GM21367 (cell line): ENCODE measurements around the gene WDR6.
A peak's percentile ranks its signal among the peaks of the same experiment; 100 is the strongest.
"Not testable (repeated sequence)": the region's sequence is repeated elsewhere in the genome, so short reads cannot be mapped to it uniquely, and the experiment has no call there.

Experiments used
- ATAC-seq: cut with Tn5 transposase; IDR thresholded peaks from one replicate; pipeline ENCODE4 v1.9.1; 2021; ENCODE audit not compliant: unreplicated experiment

WDR6 gene

GRCh38 chr3:48991851-48992545 lies 15.2 kb upstream of the WDR6 start:
- ATAC-seq = no peak

GRCh38 chr3:48993834-48994233 lies 13.4 kb upstream of the WDR6 start:
- no peak for ATAC-seq

DNA sequence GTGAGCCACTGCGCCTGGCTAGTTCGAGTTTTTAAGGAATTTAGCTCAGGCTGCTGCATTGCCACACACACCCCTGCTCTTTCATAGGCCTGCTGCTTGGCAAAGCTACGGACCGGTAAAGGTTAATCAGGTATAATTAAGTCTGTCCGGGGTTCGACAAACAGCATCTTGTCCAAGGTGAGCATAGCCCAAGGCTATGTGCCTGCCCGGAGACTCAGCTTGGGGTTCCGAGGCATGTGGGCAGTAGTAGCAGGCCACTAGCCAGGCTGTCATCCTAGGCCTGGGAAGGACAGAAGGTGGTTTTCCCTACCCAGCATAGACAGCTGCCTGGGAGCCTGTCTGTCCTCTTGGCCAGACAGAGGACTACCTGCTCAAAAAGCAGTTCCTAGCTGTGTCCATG lies 10.6 kb upstream of the WDR6 start:
- no peak for ATAC-seq

DNA sequence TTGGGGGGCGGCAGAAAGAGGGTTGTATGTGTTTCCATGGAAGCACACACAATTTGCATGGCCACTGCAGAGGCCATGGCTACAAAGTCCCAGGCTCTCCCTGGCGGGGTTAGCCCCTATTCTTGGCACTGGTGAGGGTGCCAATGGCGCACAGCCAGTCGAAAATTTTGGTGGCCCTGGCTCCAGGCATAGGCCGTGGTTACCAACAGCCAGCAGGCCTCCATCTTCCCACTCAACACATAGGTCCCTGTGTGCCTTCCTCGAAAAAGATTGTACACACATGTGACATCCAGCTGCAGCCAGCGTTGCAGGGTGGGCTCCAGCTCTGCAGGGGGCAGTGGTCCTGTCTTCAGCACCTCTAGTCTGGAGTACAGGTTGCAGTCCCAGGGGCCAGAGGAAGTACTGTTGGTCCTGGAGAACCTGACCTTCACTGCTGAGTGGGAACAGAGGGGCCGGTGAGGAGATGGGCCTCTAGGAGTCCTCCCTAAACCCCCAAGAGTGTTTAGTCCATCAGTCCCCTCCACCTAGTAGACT lies 10.0 kb upstream of the WDR6 start:
- no peak for ATAC-seq

DNA sequence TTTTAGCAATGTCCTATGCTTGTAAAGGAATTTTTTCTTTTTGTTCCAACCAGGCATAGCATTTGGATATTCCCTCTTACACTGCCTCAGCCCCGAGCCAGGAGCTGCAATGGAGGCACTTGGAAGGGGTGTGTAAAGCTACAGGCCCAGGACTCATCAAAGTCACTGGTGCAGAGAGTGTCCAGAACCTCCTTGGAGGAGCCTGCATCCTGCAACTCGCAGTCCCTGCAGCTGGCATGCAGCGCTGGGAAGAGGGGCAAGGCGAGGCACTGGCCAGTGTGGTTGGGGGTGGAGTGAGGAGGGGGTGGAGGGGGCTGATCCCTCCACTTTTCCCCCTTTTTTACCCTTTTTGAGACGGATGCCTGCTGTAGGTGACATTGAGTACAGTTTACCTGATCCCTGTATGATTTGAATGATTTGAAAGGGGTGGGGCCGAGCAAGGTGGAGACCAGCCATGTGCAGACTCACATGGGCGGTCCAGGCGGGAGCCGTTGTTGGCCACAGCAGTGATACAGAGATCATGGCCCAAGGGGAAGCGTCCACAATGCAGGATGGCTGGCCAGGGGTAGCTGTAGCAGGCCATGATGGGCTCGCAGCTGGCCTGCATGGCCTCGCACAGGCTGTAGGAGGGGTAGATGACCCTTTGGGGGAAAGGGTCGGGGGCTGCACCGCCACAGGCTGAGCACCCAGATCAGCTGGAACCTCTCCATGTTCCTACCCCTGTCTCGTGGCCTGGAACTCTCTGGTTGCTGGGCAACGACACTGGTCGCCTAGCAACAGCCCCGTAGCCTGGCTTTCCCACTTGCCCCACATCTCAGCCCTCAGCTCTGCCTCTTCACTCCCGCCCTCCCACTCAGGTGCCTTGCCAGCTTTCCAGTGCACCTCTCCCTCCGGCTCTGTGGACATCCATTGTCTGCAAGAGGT lies 9.2 kb upstream of the WDR6 start:
- ATAC-seq = no peak

GRCh38 chr3:48999085-48999858 lies 7.9 kb upstream of the WDR6 start:
- ATAC-seq = no peak

GRCh38 chr3:49001155-49001554 lies 6.0 kb upstream of the WDR6 start:
- ATAC-seq = no peak

- ATAC-seq = no peak
These were observed 2.6 kb upstream of the WDR6 start for GRCh38 chr3:49004352-49005302.

DNA sequence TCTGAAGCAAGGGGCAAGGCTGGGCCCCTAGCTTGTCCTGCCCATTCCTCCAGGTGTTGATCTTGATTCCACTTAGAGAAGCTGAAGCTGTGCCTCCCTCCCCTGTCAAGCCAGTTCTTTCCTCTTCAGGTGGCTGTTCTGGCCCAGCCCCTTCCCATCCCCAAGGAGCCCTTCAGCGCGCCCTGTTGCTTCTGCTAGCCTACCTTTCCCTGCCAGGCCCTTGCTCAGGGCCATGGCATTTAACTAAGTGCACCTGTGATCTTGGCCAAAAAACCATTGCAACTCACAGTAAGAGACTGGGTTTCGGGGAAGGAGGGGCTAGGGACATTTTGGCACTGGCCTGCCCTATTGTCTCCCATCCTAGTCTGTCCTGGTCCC lies 1.9 kb upstream of the WDR6 start:
- ATAC-seq = no peak

DNA sequence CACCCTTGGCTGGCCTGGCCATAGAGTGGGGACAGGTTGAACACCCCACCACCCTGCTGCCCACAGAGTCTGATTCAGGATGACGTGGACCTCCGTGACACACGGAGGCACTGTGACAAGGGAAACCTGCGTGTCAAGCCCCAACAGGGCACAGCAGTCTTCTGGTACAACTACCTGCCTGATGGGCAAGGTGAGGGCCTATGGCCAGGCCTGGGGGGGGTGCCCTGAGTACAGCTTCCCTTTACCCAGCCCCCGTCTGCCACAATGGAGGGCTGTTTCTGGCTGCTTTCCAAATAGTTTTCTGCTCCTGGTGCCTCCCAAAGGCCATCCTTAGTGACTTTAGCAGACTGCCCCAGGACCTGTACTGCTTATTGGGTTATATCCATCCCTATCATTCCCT lies 1.2 kb upstream of the WDR6 start:
- no peak for ATAC-seq

- no peak for ATAC-seq
These were observed 653 bp upstream of the WDR6 start for GRCh38 chr3:49006408-49007067.

DNA sequence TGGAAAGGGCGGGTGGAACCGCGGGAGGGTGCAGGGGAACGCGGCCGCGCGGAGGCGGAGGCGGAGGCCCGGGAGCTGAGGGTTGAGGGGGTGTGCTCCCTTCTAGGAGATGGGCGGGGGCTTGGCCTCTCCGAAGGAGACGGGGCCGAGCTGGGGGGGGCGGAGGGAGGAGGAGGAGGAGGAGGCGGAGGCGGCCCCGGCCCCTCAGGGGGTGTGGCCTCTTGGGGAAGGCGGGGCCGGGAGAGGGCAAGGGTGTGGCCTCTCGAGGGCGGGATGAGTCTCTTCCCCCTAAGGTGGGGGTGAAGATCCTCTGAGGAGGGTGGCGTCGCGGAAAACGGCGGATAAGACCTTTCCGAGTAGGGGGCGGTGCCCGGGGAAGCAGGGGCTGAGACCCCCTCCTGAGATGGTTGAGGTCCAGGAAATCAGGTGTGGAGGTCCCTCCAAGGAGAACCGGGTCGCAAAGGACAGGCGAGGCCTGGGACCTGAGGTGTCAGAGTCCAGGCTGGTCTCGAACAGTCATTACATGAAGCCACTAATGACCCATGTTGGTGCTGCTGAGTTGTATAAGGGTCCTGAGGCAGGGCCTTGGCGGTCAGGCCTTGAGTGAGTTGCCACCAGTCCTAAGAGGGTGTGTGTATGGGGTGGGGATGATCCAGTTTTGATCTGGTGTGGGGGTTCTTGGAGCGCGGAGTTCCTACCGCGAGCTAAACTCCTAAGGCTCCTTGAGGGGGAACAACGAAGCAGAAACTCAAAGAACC lies 759 bp downstream of the WDR6 start:
- ATAC-seq = peak; percentile 37

GRCh38 chr3:49008627-49009026 lies 1.4 kb downstream of the WDR6 start:
- ATAC-seq = not testable (repeated sequence)

- ATAC-seq = no peak
These were observed 2.2 kb downstream of the WDR6 start for GRCh38 chr3:49009396-49009795.

DNA sequence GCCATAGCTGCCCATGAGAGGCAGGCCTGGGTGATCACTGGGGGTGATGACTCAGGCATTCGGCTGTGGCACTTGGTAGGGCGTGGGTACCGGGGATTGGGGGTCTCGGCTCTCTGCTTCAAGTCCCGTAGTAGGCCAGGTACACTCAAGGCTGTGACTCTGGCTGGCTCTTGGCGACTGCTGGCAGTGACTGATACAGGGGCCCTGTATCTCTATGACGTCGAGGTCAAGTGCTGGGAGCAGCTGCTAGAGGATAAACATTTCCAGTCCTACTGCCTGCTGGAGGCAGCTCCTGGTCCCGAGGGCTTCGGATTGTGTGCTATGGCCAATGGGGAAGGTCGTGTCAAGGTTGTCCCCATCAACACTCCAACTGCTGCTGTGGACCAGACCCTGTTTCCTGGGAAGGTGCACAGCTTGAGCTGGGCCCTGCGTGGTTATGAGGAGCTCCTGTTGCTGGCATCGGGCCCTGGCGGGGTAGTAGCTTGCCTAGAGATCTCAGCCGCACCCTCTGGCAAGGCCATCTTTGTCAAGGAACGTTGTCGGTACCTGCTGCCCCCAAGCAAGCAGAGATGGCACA lies 5.3 kb downstream of the WDR6 start:
- ATAC-seq = no peak

DNA sequence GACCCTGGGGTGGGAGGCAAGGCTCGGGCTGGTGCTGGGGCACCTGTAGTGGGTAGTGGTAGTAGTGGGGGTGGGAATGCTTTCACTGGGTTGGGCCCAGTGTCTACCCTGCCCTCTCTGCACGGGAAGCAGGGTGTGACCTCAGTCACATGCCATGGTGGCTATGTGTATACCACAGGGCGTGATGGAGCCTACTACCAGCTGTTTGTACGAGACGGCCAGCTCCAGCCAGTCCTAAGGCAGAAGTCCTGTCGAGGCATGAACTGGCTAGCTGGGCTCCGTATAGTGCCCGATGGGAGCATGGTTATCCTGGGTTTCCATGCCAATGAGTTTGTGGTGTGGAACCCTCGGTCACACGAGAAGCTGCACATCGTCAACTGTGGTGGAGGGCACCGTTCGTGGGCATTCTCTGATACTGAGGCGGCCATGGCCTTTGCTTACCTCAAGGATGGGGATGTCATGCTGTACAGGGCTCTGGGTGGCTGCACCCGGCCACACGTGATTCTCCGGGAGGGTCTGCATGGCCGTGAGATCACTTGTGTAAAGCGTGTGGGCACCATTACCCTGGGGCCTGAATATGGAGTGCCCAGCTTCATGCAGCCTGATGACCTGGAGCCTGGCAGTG lies 6.0 kb downstream of the WDR6 start:
- no peak for ATAC-seq

- no peak for ATAC-seq
These were observed 6.8 kb downstream of the WDR6 start for GRCh38 chr3:49013738-49014660.
